ENCODE measurements around the gene MYBBP1A. TPM values are rescaled to one million over a fixed set of nuclear protein-coding genes. Genes with fewer than 3 reads are reported as not detected.

MYBBP1A gene
- total and polyA plus RNA-seq, 2 of the 13 experiments (the other 11 are each of a cell fraction or from before 2014, with no cell fraction given), result 18.6 to 54.8 TPM

DNA sequence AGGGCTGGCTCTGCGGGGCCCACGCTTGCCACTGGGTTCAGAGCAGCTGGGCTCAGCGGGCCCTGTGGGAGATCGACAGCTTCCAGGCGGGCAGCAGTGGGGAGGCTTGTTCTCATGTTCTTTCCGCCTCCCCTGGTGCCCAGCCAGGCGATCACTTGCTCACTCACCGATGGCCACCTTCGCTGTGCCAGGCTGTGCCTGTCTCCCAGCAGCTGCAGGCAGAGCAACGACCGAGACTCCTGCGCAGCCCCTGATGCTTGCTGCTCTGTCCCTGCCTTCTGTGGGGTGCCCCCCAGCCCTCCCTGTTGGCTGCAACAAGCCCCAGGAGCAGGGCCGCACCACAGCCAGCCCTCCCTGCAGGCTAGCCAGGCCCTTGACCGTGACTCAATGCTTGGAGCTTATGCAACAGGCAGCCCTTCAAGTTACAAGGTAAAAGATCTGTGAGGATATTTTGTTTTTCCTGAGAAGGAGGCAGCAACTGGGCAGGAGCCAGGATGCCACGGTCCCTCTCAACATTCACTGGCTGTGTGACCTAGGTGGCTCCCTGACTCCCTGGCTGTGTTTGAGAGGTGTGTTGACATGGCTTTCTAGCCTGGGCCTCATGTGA, 66.1 kb downstream of the MYBBP1A start (continued):
- TF ChIP-seq RAD21 (CRISPR knock-in tag; IDR thresholded peaks at IDR 0.05), result no peak
- TF ChIP-seq, protein P1, sequence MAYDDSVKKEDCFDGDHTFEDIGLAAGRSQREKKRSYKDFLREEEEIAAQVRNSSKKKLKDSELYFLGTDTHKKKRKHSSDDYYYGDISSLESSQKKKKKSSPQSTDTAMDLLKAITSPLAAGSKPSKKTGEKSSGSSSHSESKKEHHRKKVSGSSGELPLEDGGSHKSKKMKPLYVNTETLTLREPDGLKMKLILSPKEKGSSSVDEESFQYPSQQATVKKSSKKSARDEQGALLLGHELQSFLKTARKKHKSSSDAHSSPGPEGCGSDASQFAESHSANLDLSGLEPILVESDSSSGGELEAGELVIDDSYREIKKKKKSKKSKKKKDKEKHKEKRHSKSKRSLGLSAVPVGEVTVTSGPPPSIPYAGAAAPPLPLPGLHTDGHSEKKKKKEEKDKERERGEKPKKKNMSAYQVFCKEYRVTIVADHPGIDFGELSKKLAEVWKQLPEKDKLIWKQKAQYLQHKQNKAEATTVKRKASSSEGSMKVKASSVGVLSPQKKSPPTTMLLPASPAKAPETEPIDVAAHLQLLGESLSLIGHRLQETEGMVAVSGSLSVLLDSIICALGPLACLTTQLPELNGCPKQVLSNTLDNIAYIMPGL (CRISPR knock-in tag; IDR thresholded peaks at IDR 0.05; ENCODE audit: borderline replicate concordance in 1 of 2, low read depth in 1 of 2), result no peak
- TF ChIP-seq, protein P2, sequence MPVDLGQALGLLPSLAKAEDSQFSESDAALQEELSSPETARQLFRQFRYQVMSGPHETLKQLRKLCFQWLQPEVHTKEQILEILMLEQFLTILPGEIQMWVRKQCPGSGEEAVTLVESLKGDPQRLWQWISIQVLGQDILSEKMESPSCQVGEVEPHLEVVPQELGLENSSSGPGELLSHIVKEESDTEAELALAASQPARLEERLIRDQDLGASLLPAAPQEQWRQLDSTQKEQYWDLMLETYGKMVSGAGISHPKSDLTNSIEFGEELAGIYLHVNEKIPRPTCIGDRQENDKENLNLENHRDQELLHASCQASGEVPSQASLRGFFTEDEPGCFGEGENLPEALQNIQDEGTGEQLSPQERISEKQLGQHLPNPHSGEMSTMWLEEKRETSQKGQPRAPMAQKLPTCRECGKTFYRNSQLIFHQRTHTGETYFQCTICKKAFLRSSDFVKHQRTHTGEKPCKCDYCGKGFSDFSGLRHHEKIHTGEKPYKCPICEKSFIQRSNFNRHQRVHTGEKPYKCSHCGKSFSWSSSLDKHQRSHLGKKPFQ (CRISPR knock-in tag; IDR thresholded peaks at IDR 0.05; ENCODE audit: insufficient replicate concordance), result no peak

Other genes starting within 250 kb of the MYBBP1A start
- gene UBE2G1, start 188.7 kb downstream of the MYBBP1A start, total RNA-seq (2016; rRNA removed; fragmentation: Illumina TruSeq; extraction: Trizol), result 42.6 and 49.8 TPM in 2 replicates
- gene UBE2G1, start 188.7 kb downstream of the MYBBP1A start, polyA plus RNA-seq (2011; rRNA removed), result 23.8 and 27.9 TPM in 2 replicates
- gene SPNS3, start 121.4 kb downstream of the MYBBP1A start, total RNA-seq (2016; rRNA removed; fragmentation: Illumina TruSeq; extraction: Trizol), result not detected in 2 replicates
- 0.20 TPM in 1 of 2 replicates, not detected in the other for gene SPNS3, start 121.4 kb downstream of the MYBBP1A start, polyA plus RNA-seq (2011; rRNA removed)
- gene SPNS2, start 56.5 kb downstream of the MYBBP1A start, total RNA-seq (2016; rRNA removed; fragmentation: Illumina TruSeq; extraction: Trizol), result not detected in 2 replicates
- 0.01 and 0.03 TPM in 2 replicates for gene SPNS2, start 56.5 kb downstream of the MYBBP1A start, polyA plus RNA-seq (2011; rRNA removed)
- 0.70 and 0.80 TPM in 2 replicates for gene GGT6, start 5.2 kb upstream of the MYBBP1A start, total RNA-seq (2016; rRNA removed; fragmentation: Illumina TruSeq; extraction: Trizol)
- gene GGT6, start 5.2 kb upstream of the MYBBP1A start, polyA plus RNA-seq (2011; rRNA removed), result 0.14 and 0.16 TPM in 2 replicates
- gene SMTNL2, start 29.1 kb upstream of the MYBBP1A start, total RNA-seq (2016; rRNA removed; fragmentation: Illumina TruSeq; extraction: Trizol), result 5.1 and 5.8 TPM in 2 replicates
- 0.41 and 1.1 TPM in 2 replicates for gene SMTNL2, start 29.1 kb upstream of the MYBBP1A start, polyA plus RNA-seq (2011; rRNA removed)
- gene ALOX15, start 86.3 kb upstream of the MYBBP1A start, total RNA-seq (2016; rRNA removed; fragmentation: Illumina TruSeq; extraction: Trizol), result 0.04 TPM in 1 of 2 replicates, not detected in the other
- 0.35 TPM in 1 of 2 replicates, not detected in the other for gene ALOX15, start 86.3 kb upstream of the MYBBP1A start, polyA plus RNA-seq (2011; rRNA removed)
- gene PELP1, start 148.8 kb upstream of the MYBBP1A start, total RNA-seq (2016; rRNA removed; fragmentation: Illumina TruSeq; extraction: Trizol), result 27.8 and 33.2 TPM in 2 replicates
- gene PELP1, start 148.8 kb upstream of the MYBBP1A start, polyA plus RNA-seq (2011; rRNA removed), result 14.9 and 22.5 TPM in 2 replicates
- gene ARRB2, start 155.2 kb upstream of the MYBBP1A start, total RNA-seq (2016; rRNA removed; fragmentation: Illumina TruSeq; extraction: Trizol), result 15.5 and 21.5 TPM in 2 replicates
- gene ARRB2, start 155.2 kb upstream of the MYBBP1A start, polyA plus RNA-seq (2011; rRNA removed), result 49.2 and 58.4 TPM in 2 replicates
- gene MED11, start 176.0 kb upstream of the MYBBP1A start, total RNA-seq (2016; rRNA removed; fragmentation: Illumina TruSeq; extraction: Trizol), result 20.2 and 25.1 TPM in 2 replicates
- 36.2 and 39.0 TPM in 2 replicates for gene MED11, start 176.0 kb upstream of the MYBBP1A start, polyA plus RNA-seq (2011; rRNA removed)
- 0.15 and 0.24 TPM in 2 replicates for gene ZMYND15, start 184.4 kb upstream of the MYBBP1A start, total RNA-seq (2016; rRNA removed; fragmentation: Illumina TruSeq; extraction: Trizol)
- gene ZMYND15, start 184.4 kb upstream of the MYBBP1A start, polyA plus RNA-seq (2011; rRNA removed), result 2.7 and 3.6 TPM in 2 replicates
- 5.4 and 9.4 TPM in 2 replicates for gene CXCL16, start 184.5 kb upstream of the MYBBP1A start, total RNA-seq (2016; rRNA removed; fragmentation: Illumina TruSeq; extraction: Trizol)
- 101 and 142 TPM in 2 replicates for gene CXCL16, start 184.5 kb upstream of the MYBBP1A start, polyA plus RNA-seq (2011; rRNA removed)
- gene TM4SF5, start 216.5 kb upstream of the MYBBP1A start, total RNA-seq (2016; rRNA removed; fragmentation: Illumina TruSeq; extraction: Trizol), result 15.6 and 30.1 TPM in 2 replicates
- gene TM4SF5, start 216.5 kb upstream of the MYBBP1A start, polyA plus RNA-seq (2011; rRNA removed), result 126 and 152 TPM in 2 replicates
- not detected in 2 replicates for gene VMO1, start 231.0 kb upstream of the MYBBP1A start, total RNA-seq (2016; rRNA removed; fragmentation: Illumina TruSeq; extraction: Trizol)
- gene VMO1, start 231.0 kb upstream of the MYBBP1A start, polyA plus RNA-seq (2011; rRNA removed), result 0.13 TPM in 1 of 2 replicates, not detected in the other
- gene GLTPD2, start 233.6 kb upstream of the MYBBP1A start, total RNA-seq (2016; rRNA removed; fragmentation: Illumina TruSeq; extraction: Trizol), result 6.0 and 12.9 TPM in 2 replicates
- gene GLTPD2, start 233.6 kb upstream of the MYBBP1A start, polyA plus RNA-seq (2011; rRNA removed), result 7.5 and 14.9 TPM in 2 replicates
- 264 and 335 TPM in 2 replicates for gene PSMB6, start 240.8 kb upstream of the MYBBP1A start, total RNA-seq (2016; rRNA removed; fragmentation: Illumina TruSeq; extraction: Trizol)
- gene PSMB6, start 240.8 kb upstream of the MYBBP1A start, polyA plus RNA-seq (2011; rRNA removed), result 277 and 298 TPM in 2 replicates